HCT116 (cell line): ENCODE data around the gene CNTNAP2. TPM values are rescaled to one million over a fixed set of nuclear protein-coding genes. Genes with fewer than 3 reads are reported as not detected.

Source experiments
- ATAC-seq: fragments of 200-7000 bp; cut with Tn5 transposase; 2 replicates; pipeline ENCODE4 v1.9.1; 2020; ENCODE audit warnings: mild to moderate bottlenecking, moderate library complexity
- BruUV-seq: library from RNA; stranded (reverse); fragments of 400-500 nt; replicated peaks from 2 replicates; lab custom pipeline; 2021; lab: Mats Ljungman, UMichigan
- CTCF ChIA-PET: fragments of 300-600 bp; sonication (Branson Sonifier 250); formaldehyde crosslinking; loops from one replicate; lab custom pipeline; 2021; ENCODE audit warnings: antibody characterized with exemption; lab: Charles Lee
- POLR2A ChIA-PET: fragments of 300-600, 350-600 bp; sonication (Branson Sonifier 250); formaldehyde crosslinking; loops from one replicate; lab custom pipeline; 2021; ENCODE audit warnings: antibody characterized with exemption; lab: Charles Lee
- RAD21 ChIA-PET, 2 experiments: fragments of 300-600 bp; sonication (Branson Sonifier 250); formaldehyde crosslinking; loops; one replicate each; lab custom pipeline; 2023; ENCODE audit warnings: low total read pairs in 2 of 2; ENCODE audit not compliant: uncharacterized antibody in 2 of 2, unreplicated experiment in 2 of 2, low non-redundant PET in 1 of 2; lab: Charles Lee
- DNase-seq: peaks from one replicate; pipeline ENCODE4 v3.0.0-alpha.2; 2010; ENCODE audit warnings: low read depth, low spot score
- H2AFZ ChIP-seq: fragments of 200-600 bp; shearing (Covaris generic), sonication (generic); 2 replicates; pipeline ENCODE4 v1.6.1; 2017; ENCODE audit warnings: low read depth, mixed run types, mixed read lengths, antibody characterized with exemption, low read length; ENCODE audit not compliant: poor library complexity, severe bottlenecking
- H3K27ac ChIP-seq: 2 replicates; pipeline ENCODE4 v1.5.1; 2012; ENCODE audit warnings: low read depth, low read length
- H3K27me3 ChIP-seq: fragments of 200-600 bp; sonication (generic); 2 replicates; pipeline ENCODE4 v1.6.1; 2016; ENCODE audit warnings: mixed run types, low read length, mixed read lengths; ENCODE audit not compliant: insufficient read depth
- H3K36me3 ChIP-seq, 2 experiments: fragments of 200-500 bp in 1 of 2; fragments of 200-600 bp in 1 of 2; sonication (Bioruptor generic) in 1 of 2; sonication (generic) in 1 of 2; 2 replicates each; pipeline versions ENCODE4 v1.5.1 to v1.6.1; 2014 to 2016; ENCODE audit warnings: low read length in 2 of 2, inconsistent platforms in 1 of 2, mixed read lengths in 1 of 2, mixed run types in 1 of 2; ENCODE audit not compliant: insufficient read depth in 2 of 2, control insufficient read depth in 1 of 2
- H3K4me1 ChIP-seq, 2 experiments: fragments of 200-600 bp in 1 of 2; sonication (generic) in 1 of 2; 2 replicates each; pipeline versions ENCODE4 v1.5.1 to v1.6.1; 2012 to 2017; ENCODE audit warnings: low read length in 2 of 2, inconsistent platforms in 1 of 2, mild to moderate bottlenecking in 1 of 2, mixed read lengths in 1 of 2, mixed run types in 1 of 2, moderate library complexity in 1 of 2; ENCODE audit not compliant: insufficient read depth in 2 of 2, control insufficient read depth in 1 of 2
- H3K4me2 ChIP-seq: fragments of 200-600 bp; sonication (generic); 2 replicates; pipeline ENCODE4 v1.6.1; 2017; ENCODE audit warnings: mixed run types, low read length, mixed read lengths
- H3K4me3 ChIP-seq, 2 experiments: fragments of 200-600 bp in 1 of 2; sonication (generic) in 1 of 2; replicated peaks in 1 of 2; 2 replicates each; pipeline ENCODE4 v1.5.1; 2011 to 2016; ENCODE audit warnings: low read length in 2 of 2, control low read depth in 1 of 2, low read depth in 1 of 2, mild to moderate bottlenecking in 1 of 2, mixed read lengths in 1 of 2, mixed run types in 1 of 2
- H3K79me2 ChIP-seq: fragments of 200-600 bp; sonication (generic); 2 replicates; pipeline ENCODE4 v1.6.1; 2017; ENCODE audit warnings: mild to moderate bottlenecking, mixed run types, low read length, moderate library complexity, mixed read lengths; ENCODE audit not compliant: insufficient read depth
- H3K9ac ChIP-seq: fragments of 200-600 bp; sonication (generic); 2 replicates; pipeline ENCODE4 v1.6.1; 2016; ENCODE audit warnings: low read length, mixed read lengths
- H3K9me2 ChIP-seq: fragments of 200-600 bp; sonication (generic), shearing (Covaris generic); 2 replicates; pipeline ENCODE4 v1.6.1; 2017; ENCODE audit warnings: mixed run types, mild to moderate bottlenecking, moderate library complexity; ENCODE audit not compliant: insufficient read depth
- H3K9me3 ChIP-seq, 2 experiments: fragments of 200-500 bp in 1 of 2; fragments of 200-600 bp in 1 of 2; sonication (Bioruptor generic) in 1 of 2; sonication (generic) in 1 of 2; 2 replicates each; pipeline ENCODE4 v1.6.1; 2014 to 2017; ENCODE audit warnings: low read length in 2 of 2, mixed read lengths in 2 of 2, inconsistent platforms in 1 of 2, low read depth in 1 of 2, mild to moderate bottlenecking in 1 of 2, mixed run types in 1 of 2, moderate library complexity in 1 of 2; ENCODE audit not compliant: control insufficient read depth in 1 of 2, insufficient read depth in 1 of 2
- H4K20me1 ChIP-seq: fragments of 200-600 bp; sonication (generic), shearing (Covaris generic); 2 replicates; pipeline ENCODE4 v1.6.1; 2017; ENCODE audit warnings: mixed run types, mild to moderate bottlenecking, moderate library complexity; ENCODE audit not compliant: insufficient read depth
- CBX3 ChIP-seq: IDR thresholded peaks from 2 replicates; pipeline ENCODE4 v1.6.1; 2012; ENCODE audit warnings: low read depth
- CEBPB ChIP-seq: IDR thresholded peaks from 2 replicates; pipeline ENCODE4 v1.6.1; 2012; ENCODE audit warnings: low read depth
- EZH2phosphoT487 ChIP-seq: fragments of 200-600 bp; IDR thresholded peaks from 2 replicates; pipeline ENCODE4 v1.6.1; 2018; ENCODE audit warnings: antibody characterized with exemption, borderline replicate concordance
- POLR2A ChIP-seq: IDR thresholded peaks from 2 replicates; pipeline ENCODE4 v1.7.0; 2011; ENCODE audit warnings: borderline replicate concordance; ENCODE audit not compliant: insufficient read depth, insufficient read length; ENCODE audit errors: extremely low read depth
- RAD21 ChIP-seq: IDR thresholded peaks from 2 replicates; pipeline ENCODE4 v1.6.1; 2012; ENCODE audit warnings: low read depth, mild to moderate bottlenecking
- SRF ChIP-seq: IDR thresholded peaks from 2 replicates; pipeline ENCODE4 v1.6.1; 2012; ENCODE audit warnings: low read depth
- TCF7L2 ChIP-seq: IDR thresholded peaks from 2 replicates; pipeline ENCODE4 v1.7.0; 2011; ENCODE audit warnings: borderline replicate concordance, inconsistent platforms; ENCODE audit not compliant: insufficient read depth, insufficient read length; ENCODE audit errors: extremely low read depth
- ZFX ChIP-seq: fragments of 450-650 bp; IDR thresholded peaks from 2 replicates; pipeline ENCODE4 v1.6.1; 2017
- ZNF274 ChIP-seq: fragments of 200-500 bp; sonication (Bioruptor generic); IDR thresholded peaks from 2 replicates; pipeline ENCODE4 v1.6.1; 2014; ENCODE audit warnings: mild to moderate bottlenecking, low read depth, low read length, inconsistent platforms
- intact Hi-C: fragments of 100-400 bp; cut with micrococcal nuclease; formaldehyde crosslinking; loops from 2 replicates; pipeline ENCODE4 v1.10.0; 2022
- total RNA-seq: library from RNA; stranded (reverse); gene quantifications from one replicate; pipeline ENCODE4 v1.2.1, GENCODE V29; 2021; ENCODE audit not compliant: unreplicated experiment
- TF ChIP-seq, protein P1 (sequence below): IDR thresholded peaks from 2 replicates; pipeline ENCODE4 v1.6.1; 2012; ENCODE audit warnings: low read depth
- TF ChIP-seq, protein P2 (sequence below): IDR thresholded peaks from 2 replicates; pipeline ENCODE4 v1.6.1; 2012

CNTNAP2 gene
- total RNA-seq, 1 experiment from 2014 or later: 0.37 TPM

DNA sequence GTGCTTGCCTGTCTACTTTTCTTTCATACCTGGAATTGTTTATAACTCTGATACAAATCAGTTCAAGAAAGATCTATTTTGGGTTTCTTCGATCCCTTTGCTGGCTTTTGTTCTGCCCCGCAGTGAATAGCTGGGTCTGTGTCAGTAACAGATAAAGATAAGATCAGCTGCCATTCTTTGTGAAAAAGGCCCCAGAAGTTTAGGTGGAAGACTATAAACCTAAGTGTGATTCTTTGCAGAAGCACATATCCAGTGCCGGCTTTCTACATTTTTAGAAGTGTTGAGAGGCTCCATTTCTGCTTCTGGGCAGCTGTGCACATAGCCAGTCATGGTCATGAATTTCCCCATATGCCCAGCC, 1787.6 kb downstream of the CNTNAP2 start:
- no peak for TF ChIP-seq ZNF274
- no peak for TF ChIP-seq EZH2phosphoT487
- TF ChIP-seq POLR2A: no peak
- TF ChIP-seq RAD21: no peak
- no peak for TF ChIP-seq TCF7L2
- RAD21 ChIA-PET: no interaction called here
- H3K4me3 ChIP-seq: no peak overlapping the region
- CTCF ChIA-PET: no interaction called here
- peaks cover 0 to 11% of the 10 kb centered on the region in 2 experiments; a peak in 1 of 4 replicates for H3K9me3 ChIP-seq
- H3K27me3 ChIP-seq: no peaks in the 10 kb centered on the region
- ATAC-seq (no peak), DNase-seq (no peak)
- no peaks in the 10 kb centered on the region for H4K20me1 ChIP-seq
- no peaks in the 10 kb centered on the region for H3K79me2 ChIP-seq
- H3K9me2 ChIP-seq: no peaks in the 10 kb centered on the region
- no peak overlapping the region for H3K4me2 ChIP-seq
- H3K4me1 ChIP-seq: no peaks in the 10 kb centered on the region
- no peaks in the 10 kb centered on the region for H3K36me3 ChIP-seq
- H3K9ac ChIP-seq: no peak overlapping the region
- POLR2A ChIA-PET: no interaction called here
- no peak overlapping the region for H3K27ac ChIP-seq
- BruUV-seq: no TSS peak
- intact Hi-C loops: no loop called here
- H2AFZ ChIP-seq: no peak overlapping the region

- H4K20me1 ChIP-seq: no peaks in the 10 kb centered on the region
- peaks cover 6 to 18% of the 10 kb centered on the region in 2 experiments; a peak in 2 of 4 replicates for H3K9me3 ChIP-seq
- no peak overlapping the region for H3K27ac ChIP-seq
- no peak for ATAC-seq
- no peaks in the 10 kb centered on the region for H3K36me3 ChIP-seq
- ChIA-PET RAD21 (no interaction called here), POLR2A (no interaction called here), CTCF (interaction anchor here (1.0 kb wide), 1 partner anchor 233 kb away, joined by 3 read pairs; no protein-coding TSS in a partner anchor)
- TF ChIP-seq CBX3 (no peak), CEBPB (no peak), SRF (no peak), POLR2A (no peak), EZH2phosphoT487 (no peak), ZFX (no peak)
- TF ChIP-seq, protein P1, sequence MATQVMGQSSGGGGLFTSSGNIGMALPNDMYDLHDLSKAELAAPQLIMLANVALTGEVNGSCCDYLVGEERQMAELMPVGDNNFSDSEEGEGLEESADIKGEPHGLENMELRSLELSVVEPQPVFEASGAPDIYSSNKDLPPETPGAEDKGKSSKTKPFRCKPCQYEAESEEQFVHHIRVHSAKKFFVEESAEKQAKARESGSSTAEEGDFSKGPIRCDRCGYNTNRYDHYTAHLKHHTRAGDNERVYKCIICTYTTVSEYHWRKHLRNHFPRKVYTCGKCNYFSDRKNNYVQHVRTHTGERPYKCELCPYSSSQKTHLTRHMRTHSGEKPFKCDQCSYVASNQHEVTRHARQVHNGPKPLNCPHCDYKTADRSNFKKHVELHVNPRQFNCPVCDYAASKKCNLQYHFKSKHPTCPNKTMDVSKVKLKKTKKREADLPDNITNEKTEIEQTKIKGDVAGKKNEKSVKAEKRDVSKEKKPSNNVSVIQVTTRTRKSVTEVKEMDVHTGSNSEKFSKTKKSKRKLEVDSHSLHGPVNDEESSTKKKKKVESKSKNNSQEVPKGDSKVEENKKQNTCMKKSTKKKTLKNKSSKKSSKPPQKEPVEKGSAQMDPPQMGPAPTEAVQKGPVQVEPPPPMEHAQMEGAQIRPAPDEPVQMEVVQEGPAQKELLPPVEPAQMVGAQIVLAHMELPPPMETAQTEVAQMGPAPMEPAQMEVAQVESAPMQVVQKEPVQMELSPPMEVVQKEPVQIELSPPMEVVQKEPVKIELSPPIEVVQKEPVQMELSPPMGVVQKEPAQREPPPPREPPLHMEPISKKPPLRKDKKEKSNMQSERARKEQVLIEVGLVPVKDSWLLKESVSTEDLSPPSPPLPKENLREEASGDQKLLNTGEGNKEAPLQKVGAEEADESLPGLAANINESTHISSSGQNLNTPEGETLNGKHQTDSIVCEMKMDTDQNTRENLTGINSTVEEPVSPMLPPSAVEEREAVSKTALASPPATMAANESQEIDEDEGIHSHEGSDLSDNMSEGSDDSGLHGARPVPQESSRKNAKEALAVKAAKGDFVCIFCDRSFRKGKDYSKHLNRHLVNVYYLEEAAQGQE: no peak
- TF ChIP-seq, protein P2, sequence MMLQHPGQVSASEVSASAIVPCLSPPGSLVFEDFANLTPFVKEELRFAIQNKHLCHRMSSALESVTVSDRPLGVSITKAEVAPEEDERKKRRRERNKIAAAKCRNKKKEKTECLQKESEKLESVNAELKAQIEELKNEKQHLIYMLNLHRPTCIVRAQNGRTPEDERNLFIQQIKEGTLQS: no peak
- H3K4me3 ChIP-seq: no peak overlapping the region
- no peak overlapping the region for H2AFZ ChIP-seq
- H3K4me1 ChIP-seq: no peaks in the 10 kb centered on the region
- H3K79me2 ChIP-seq: no peaks in the 10 kb centered on the region
- no peak overlapping the region for H3K9ac ChIP-seq
- no peak overlapping the region for H3K4me2 ChIP-seq
- DNase-seq: no peak
- no peaks in the 10 kb centered on the region for H3K27me3 ChIP-seq
- no TSS peak for BruUV-seq
- intact Hi-C loops: no loop called here
- H3K9me2 ChIP-seq: no peaks in the 10 kb centered on the region
Measured at GRCh38 chr7:147909431-147910148, 1793.0 kb downstream of the CNTNAP2 start.
